Fibroblast of villous mesenchyme (primary cell): Measurements from ENCODE around the gene RAB18. TPM values are rescaled to one million over a fixed set of nuclear protein-coding genes. Genes with fewer than 3 reads are reported as not detected.
"Not testable (repeated sequence)": the region's sequence is repeated elsewhere in the genome, so short reads cannot be mapped to it uniquely, and the experiment has no call there.

ENCODE experiments used
- DNase-seq: peaks from one replicate; pipeline ENCODE4 v3.0.0-alpha.2; 2010; ENCODE audit warnings: low read depth
- H3K4me3 ChIP-seq: 2 replicates; pipeline ENCODE4 v1.5.1; 2011; ENCODE audit warnings: low read depth, mild to moderate bottlenecking, low read length
- CTCF ChIP-seq: IDR thresholded peaks from 2 replicates; pipeline ENCODE4 v1.5.1; 2012; ENCODE audit warnings: low read depth, mild to moderate bottlenecking, low read length; ENCODE audit not compliant: insufficient read depth
- total RNA-seq: library from RNA; depleted of rRNA; stranded (reverse); fragments of >200 nt; gene quantifications from 2 replicates; pipeline ENCODE4 v1.2.3, GENCODE V29; 2012

The RAB18 gene
- total RNA-seq, 1 donor = 61.7 TPM

DNA sequence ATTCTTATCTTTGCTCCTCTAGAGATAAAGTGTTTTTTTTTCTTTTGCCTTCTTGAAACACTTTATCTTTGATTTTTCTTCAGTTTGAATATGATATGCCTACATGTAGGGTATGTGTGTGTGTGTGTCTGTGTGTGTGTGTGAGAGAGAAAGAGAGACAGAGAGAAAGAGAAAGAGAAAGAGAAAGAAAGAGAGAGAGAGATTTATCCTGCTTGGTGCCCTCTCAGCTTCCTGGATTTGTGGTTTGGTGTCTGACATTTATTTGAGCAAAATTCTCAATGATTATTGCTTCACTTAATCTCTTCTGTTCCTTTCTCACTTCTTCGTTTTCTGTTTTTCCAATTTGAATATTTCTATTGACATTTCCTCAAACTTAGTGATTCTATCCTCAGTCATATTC is 60.3 kb downstream of the RAB18 start:
- TF ChIP-seq CTCF = no peak
- DNase-seq = no peak
- no peak overlapping the region for H3K4me3 ChIP-seq

DNA sequence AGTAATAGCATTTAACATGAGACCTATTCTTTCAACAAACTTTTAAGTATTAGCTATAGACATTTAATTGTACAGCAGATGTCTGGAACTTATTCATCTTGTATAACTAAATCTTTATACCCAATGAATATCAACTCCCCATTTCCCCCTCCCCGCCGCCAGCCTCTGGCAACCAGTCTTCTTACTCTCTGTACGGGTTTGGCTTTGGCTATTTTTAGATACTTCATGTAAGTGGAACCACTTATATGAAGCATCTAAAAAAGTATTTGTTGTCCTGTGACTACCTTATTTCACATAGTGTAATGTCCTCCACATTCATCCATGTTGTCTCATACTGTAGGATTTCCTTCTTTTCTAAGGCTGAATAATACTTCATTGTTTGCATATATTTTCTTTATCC is 60.8 kb downstream of the RAB18 start:
- H3K4me3 ChIP-seq = no peak overlapping the region
- TF ChIP-seq CTCF = no peak
- DNase-seq = no peak

DNA sequence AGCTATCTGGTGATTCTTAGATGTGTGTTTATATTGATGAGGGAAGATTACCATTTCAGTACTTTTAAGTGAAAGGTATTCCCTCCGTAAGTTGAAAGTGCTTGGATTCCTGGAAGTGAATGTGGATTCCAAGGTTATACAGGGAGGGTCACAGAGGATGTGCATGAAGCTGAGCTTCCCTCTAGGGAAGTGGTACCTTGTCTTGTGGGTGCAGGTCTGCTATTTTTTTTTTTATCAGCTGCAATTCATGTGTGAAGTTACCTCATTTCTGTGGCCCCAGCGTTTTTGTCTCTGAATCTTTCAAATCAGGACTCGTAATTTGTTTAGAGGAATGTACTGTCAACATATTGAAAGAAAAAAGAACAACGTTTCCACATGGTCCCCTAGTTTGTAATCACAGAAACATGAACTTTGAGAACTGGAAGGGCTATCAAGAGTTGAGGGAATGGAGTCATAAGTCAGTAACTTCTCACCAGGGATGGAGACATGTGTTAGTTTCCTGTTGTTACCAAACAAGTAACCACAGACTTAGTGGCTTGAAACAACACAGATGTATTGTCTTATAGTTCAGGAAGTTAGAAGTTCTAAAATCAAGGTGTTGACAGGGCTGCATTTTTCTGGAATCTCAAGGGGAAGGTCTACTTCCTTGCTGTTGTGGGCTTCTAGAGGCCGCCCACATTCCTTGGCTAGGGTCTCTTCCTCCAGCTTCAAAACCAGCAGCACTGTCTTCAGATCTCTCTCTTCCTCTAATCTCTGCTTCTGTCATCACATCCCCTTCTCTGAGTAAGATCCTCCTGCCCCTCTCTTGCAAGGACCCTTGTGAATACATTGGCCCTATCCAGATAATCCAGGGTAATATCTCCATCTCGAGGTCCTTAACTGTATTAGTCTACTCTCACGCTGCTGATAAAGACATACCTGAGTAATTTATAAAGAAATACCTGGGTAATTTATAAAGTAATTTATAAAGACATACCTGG is 64.4 kb downstream of the RAB18 start:
- peak; percentile 2 for DNase-seq
- H3K4me3 ChIP-seq = no peak overlapping the region
- TF ChIP-seq CTCF = no peak

- TF ChIP-seq CTCF = no peak
- no peak overlapping the region for H3K4me3 ChIP-seq
- DNase-seq = no peak
Observed at GRCh38 chr10:27569946-27570345, 65.8 kb downstream of the RAB18 start.

GRCh38 chr10:27577038-27577437 is 72.9 kb downstream of the RAB18 start:
- DNase-seq = not testable (repeated sequence)

GRCh38 chr10:27578316-27578715 is 74.2 kb downstream of the RAB18 start:
- TF ChIP-seq CTCF = no peak
- no peak for DNase-seq

More at GRCh38 chr10:27577038-27577437, 72.9 kb downstream of the RAB18 start:
- not testable (repeated sequence) for H3K4me3 ChIP-seq

DNA sequence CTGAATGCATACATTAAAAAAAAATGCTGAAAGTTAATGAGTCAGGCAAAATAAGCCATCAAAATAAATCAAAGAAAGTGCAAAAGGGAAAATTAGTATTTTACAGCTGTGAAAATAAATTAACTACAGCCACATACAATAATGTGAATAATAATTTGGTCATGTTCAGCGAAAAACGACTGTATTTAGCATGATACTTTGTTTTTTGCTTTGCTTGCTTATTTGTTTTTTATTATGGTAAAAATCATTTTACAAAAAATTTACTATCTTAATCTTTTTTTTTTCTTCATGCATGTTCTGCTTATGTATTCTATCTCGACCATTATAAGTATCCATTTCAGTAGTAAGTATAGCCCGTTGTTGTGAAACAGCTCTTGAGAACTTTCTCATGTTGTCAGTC is 77.1 kb downstream of the RAB18 start:
- no peak for DNase-seq
- no peak overlapping the region for H3K4me3 ChIP-seq
- TF ChIP-seq CTCF = no peak

More at GRCh38 chr10:27578316-27578715, 74.2 kb downstream of the RAB18 start:
- no peak overlapping the region for H3K4me3 ChIP-seq
